ENCODE measurements around the gene GPER1. TPM values are rescaled to one million over a fixed set of nuclear protein-coding genes. Genes with fewer than 3 reads are reported as not detected.

The GPER1 gene
- total and polyA plus RNA-seq, 2 experiments from 2014 or later: 0.89 TPM; not detected in 1

DNA sequence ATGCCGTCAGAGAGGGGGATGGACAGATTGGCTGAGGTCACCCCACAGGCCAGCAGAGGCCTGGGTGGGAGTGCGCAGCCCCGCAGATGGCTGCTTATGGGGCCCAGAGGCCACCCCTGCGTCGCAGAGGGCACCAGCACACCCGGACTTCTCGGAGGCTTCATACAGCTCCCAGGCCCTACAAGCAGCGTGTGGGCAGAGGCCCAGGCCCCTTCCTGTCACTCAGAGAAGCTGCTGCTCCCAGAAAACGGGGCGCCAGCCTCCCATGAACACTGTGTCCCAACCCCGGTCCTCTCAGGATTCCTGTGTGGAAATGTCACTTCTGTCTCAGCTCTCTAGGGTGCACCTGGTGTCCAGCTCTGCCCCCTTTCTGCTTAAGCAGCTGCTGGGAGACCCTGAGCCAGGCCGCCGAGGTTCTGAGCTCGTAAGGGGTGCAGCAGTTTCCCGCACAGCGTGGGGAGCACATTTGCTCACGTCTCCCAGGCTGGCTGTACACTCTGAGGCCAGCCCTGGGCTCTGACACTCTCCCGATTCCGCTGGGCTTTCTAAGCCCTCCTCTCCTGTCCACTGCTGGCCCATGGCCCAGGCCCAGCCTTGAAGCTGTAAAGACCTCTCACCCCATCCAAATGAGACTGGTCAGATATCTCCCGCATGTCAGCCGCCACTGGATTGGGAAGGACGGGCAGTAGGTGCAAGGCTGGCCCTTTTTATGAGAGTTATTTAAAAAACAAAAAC lies 36.8 kb upstream of the GPER1 start:
- H3K9me3 Mint-ChIP-seq: no peaks in the 10 kb centered on the region
- no peaks in the 10 kb centered on the region for H3K36me3 Mint-ChIP-seq (ENCODE audit: low read depth)
- Histone ChIP-seq H3K27me3 (ENCODE audit: insufficient read depth) (no peaks in the 10 kb centered on the region), H3K79me2 (replicated peaks; ENCODE audit: insufficient read depth) (peaks cover 16% of the 10 kb centered on the region; the same call in 1 of the 2 replicates), H3K4me3 (no peak overlapping the region), H3F3A (replicated peaks; ENCODE audit: low read depth) (no peaks in the 10 kb centered on the region), H3K27ac (ENCODE audit: low read depth) (no peak overlapping the region), H3K4me1 (ENCODE audit: insufficient read depth) (peaks cover 8% of the 10 kb centered on the region; the same call in 1 of the 2 replicates), H4K20me1 (replicated peaks; ENCODE audit: insufficient read depth) (0 out of 2 replicates have a peak, but pooled peaks cover 3% of the 10 kb centered on the region), H3K36me3 (ENCODE audit: insufficient read depth) (no peaks in the 10 kb centered on the region), H3K9me2 (ENCODE audit: insufficient read depth) (no peaks in the 10 kb centered on the region), H3K4me2 (no peak overlapping the region), H2AFZ (no peak overlapping the region)
- peaks cover 8% of the 10 kb centered on the region for H3K27me3 Mint-ChIP-seq (ENCODE audit: insufficient read depth, low read depth, poor library complexity)
- ATAC-seq (no peak), DNase-seq (ENCODE audit: low spot score) (no peak)
- H3K4me3 Mint-ChIP-seq: no peak overlapping the region
- TF ChIP-seq NANOG (IDR thresholded peaks at IDR 0.05; ENCODE audit: borderline replicate concordance): no peak
- no peak for TF ChIP-seq ZNF331 (CRISPR knock-in tag; IDR thresholded peaks at IDR 0.05; ENCODE audit: low read depth)
- no peak for TF ChIP-seq CREB1 (CRISPR knock-in tag; IDR thresholded peaks at IDR 0.05; ENCODE audit: low read depth)
- no peak for TF ChIP-seq CTCF (conservative IDR thresholded peaks at IDR 0.05; ENCODE audit: low read depth in 2 of 2)
- no peak for TF ChIP-seq EZH2 (IDR thresholded peaks at IDR 0.05; ENCODE audit: low read depth, unreplicated experiment)
- TF ChIP-seq, protein P1, sequence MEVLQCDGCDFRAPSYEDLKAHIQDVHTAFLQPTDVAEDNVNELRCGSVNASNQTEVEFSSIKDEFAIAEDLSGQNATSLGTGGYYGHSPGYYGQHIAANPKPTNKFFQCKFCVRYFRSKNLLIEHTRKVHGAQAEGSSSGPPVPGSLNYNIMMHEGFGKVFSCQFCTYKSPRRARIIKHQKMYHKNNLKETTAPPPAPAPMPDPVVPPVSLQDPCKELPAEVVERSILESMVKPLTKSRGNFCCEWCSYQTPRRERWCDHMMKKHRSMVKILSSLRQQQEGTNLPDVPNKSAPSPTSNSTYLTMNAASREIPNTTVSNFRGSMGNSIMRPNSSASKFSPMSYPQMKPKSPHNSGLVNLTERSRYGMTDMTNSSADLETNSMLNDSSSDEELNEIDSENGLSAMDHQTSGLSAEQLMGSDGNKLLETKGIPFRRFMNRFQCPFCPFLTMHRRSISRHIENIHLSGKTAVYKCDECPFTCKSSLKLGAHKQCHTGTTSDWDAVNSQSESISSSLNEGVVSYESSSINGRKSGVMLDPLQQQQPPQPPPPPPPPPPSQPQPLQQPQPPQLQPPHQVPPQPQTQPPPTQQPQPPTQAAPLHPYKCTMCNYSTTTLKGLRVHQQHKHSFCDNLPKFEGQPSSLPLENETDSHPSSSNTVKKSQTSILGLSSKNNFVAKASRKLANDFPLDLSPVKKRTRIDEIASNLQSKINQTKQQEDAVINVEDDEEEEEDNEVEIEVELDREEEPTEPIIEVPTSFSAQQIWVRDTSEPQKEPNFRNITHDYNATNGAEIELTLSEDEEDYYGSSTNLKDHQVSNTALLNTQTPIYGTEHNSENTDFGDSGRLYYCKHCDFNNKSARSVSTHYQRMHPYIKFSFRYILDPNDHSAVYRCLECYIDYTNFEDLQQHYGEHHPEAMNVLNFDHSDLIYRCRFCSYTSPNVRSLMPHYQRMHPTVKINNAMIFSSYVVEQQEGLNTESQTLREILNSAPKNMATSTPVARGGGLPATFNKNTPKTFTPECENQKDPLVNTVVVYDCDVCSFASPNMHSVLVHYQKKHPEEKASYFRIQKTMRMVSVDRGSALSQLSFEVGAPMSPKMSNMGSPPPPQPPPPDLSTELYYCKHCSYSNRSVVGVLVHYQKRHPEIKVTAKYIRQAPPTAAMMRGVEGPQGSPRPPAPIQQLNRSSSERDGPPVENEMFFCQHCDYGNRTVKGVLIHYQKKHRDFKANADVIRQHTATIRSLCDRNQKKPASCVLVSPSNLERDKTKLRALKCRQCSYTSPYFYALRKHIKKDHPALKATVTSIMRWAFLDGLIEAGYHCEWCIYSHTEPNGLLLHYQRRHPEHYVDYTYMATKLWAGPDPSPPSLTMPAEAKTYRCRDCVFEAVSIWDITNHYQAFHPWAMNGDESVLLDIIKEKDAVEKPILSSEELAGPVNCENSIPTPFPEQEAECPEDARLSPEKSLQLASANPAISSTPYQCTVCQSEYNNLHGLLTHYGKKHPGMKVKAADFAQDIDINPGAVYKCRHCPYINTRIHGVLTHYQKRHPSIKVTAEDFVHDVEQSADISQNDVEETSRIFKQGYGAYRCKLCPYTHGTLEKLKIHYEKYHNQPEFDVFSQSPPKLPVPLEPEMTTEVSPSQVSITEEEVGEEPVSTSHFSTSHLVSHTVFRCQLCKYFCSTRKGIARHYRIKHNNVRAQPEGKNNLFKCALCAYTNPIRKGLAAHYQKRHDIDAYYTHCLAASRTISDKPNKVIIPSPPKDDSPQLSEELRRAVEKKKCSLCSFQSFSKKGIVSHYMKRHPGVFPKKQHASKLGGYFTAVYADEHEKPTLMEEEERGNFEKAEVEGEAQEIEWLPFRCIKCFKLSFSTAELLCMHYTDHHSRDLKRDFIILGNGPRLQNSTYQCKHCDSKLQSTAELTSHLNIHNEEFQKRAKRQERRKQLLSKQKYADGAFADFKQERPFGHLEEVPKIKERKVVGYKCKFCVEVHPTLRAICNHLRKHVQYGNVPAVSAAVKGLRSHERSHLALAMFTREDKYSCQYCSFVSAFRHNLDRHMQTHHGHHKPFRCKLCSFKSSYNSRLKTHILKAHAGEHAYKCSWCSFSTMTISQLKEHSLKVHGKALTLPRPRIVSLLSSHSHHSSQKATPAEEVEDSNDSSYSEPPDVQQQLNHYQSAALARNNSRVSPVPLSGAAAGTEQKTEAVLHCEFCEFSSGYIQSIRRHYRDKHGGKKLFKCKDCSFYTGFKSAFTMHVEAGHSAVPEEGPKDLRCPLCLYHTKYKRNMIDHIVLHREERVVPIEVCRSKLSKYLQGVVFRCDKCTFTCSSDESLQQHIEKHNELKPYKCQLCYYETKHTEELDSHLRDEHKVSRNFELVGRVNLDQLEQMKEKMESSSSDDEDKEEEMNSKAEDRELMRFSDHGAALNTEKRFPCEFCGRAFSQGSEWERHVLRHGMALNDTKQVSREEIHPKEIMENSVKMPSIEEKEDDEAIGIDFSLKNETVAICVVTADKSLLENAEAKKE (CRISPR knock-in tag; IDR thresholded peaks at IDR 0.05): no peak
- no peak for TF ChIP-seq POLR2AphosphoS5 (IDR thresholded peaks at IDR 0.05; ENCODE audit: low read depth)
- TF ChIP-seq JUNB (IDR thresholded peaks at IDR 0.05; ENCODE audit: unreplicated experiment): no peak
- TF ChIP-seq REST (IDR thresholded peaks at IDR 0.05; ENCODE audit: unreplicated experiment): no peak
- no peak for TF ChIP-seq EZH2phosphoT487 (IDR thresholded peaks at IDR 0.05; ENCODE audit: unreplicated experiment)
- TF ChIP-seq, protein P2, sequence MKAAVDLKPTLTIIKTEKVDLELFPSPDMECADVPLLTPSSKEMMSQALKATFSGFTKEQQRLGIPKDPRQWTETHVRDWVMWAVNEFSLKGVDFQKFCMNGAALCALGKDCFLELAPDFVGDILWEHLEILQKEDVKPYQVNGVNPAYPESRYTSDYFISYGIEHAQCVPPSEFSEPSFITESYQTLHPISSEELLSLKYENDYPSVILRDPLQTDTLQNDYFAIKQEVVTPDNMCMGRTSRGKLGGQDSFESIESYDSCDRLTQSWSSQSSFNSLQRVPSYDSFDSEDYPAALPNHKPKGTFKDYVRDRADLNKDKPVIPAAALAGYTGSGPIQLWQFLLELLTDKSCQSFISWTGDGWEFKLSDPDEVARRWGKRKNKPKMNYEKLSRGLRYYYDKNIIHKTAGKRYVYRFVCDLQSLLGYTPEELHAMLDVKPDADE (IDR thresholded peaks at IDR 0.05): no peak
- TF ChIP-seq STAT1 (IDR thresholded peaks at IDR 0.05; ENCODE audit: unreplicated experiment): no peak
- no peak for TF ChIP-seq ZNF114 (CRISPR knock-in tag; IDR thresholded peaks at IDR 0.05)
- peaks cover 40% of the 10 kb centered on the region for H3K4me1 Mint-ChIP-seq
- H3K27ac Mint-ChIP-seq: no peak overlapping the region
